GM21447 (cell line): ENCODE data around the gene NSFL1C.

Source experiments
- ATAC-seq: cut with Tn5 transposase; IDR thresholded peaks from one replicate; pipeline ENCODE4 v1.9.1; 2021; ENCODE audit not compliant: unreplicated experiment

Gene NSFL1C

DNA sequence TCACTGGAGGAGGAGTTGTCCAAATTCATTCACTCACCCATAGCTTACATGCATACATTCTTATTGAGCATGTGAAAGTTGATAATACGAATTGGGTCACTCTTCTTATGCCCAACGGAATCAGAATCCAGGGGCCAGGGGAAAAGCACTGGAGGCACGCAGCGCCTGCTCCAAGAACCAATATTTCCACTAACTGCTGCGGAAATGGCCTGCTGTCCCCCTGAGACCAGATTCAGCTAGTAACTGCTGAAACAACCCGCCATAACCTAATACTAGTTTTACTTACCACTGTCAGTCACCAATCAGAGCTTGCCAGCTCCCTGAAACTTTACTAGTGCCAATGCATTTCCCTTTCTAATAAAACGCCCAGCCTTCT, 73.2 kb downstream of the NSFL1C start:
- ATAC-seq = no peak

DNA sequence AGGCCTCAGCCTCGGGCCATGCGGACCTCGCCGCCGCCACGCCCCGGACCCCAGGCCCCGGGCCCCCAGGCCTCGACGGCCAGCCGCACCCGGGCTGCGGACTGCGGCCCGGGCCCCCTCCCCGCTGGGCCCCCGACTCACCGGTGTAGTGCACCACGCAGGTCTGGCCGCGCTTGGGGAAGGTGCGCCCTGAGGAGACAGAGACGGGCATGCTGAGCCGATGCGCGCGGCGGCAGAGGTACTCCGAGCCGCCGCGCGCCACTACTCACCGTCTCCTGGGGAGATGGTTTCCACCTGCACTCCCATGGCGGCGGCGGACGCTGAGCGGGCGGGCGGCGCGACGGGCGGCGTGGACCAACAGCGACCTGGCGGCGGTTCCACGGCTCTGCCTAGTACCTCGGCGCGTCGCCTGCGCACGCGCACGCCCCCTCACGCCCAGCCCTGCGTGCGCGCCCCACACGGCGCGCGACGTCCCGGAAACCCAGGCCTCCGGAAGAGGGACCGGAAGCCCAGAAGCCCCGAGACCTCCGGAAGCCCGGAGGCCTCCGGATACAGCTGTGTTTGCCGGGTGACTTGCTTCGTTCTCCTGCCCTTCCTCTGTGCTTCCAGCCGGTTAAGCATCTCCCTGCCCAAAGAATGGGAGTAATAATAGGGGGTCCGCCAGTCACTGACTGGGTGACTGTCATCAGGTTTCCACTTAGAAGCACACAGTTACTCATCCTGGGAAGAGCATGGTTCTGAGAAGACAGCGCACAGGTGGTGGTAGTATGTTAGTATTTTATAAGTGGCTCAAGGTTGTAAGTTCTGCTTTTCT, 73.7 kb downstream of the NSFL1C start, which contains the start of gene FKBP1A:
TSS of gene FKBP1A (minus strand) at position 362 of the 814 bp plus-strand sequence. CDS start at position 306, 56 bp downstream.
- peak; percentile 76 for ATAC-seq

GRCh38 chr20:1392443-1392692, 74.3 kb downstream of the NSFL1C start:
- peak; percentile 19 for ATAC-seq
